ENCODE results near the gene ABHD14A.

- TF ChIP-seq HCFC1 (IDR thresholded peaks at IDR 0.05; ENCODE audit: low read depth, low read length) (no peak), KMT2B (CRISPR knock-in tag; IDR thresholded peaks at IDR 0.05) (no peak), POLR2AphosphoS5 (IDR thresholded peaks at IDR 0.05; ENCODE audit: low read depth, low read length) (no peak)
Measured at GRCh38 chr3:51997172-51997571, 22.3 kb downstream of the ABHD14A start.

All from HepG2 (cell line).